ENCODE results near the gene CCDC187. TPM values are rescaled to one million over a fixed set of nuclear protein-coding genes. Genes with fewer than 3 reads are reported as not detected.

CCDC187 gene
- total RNA-seq, 1 donor from 2014 or later: not detected

GRCh38 chr9:136231478-136232297 lies 72.2 kb downstream of the CCDC187 start:
- intact Hi-C loops (cut with micrococcal nuclease): loop anchor here (1.0 to 5.0 kb wide), 3 partner anchors 14 to 59 kb away; partner anchors contain the start of gene QSOX2

DNA sequence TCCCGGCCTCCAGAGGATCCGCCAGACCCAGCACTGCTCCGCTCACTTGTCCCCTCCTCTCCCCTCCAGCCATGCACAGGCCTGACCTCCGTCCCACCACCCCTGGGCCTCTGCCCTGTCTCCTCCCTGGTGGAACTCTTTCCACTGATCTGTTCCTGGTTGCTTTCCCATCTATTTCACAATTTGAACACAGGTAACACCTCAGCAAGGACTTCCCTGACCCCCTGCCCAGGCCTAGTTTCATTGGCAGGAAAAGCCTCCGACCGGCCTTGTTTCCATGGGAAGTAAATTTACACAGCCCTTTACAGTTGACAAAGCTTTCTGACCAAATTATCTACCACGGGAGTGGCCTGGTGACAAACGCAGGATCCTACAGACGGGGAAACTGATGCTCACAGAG lies 73.1 kb downstream of the CCDC187 start:
- intact Hi-C loops (cut with micrococcal nuclease): loop anchor here (5.0 kb wide), 1 partner anchor 58 kb away; no protein-coding TSS in a partner anchor

DNA sequence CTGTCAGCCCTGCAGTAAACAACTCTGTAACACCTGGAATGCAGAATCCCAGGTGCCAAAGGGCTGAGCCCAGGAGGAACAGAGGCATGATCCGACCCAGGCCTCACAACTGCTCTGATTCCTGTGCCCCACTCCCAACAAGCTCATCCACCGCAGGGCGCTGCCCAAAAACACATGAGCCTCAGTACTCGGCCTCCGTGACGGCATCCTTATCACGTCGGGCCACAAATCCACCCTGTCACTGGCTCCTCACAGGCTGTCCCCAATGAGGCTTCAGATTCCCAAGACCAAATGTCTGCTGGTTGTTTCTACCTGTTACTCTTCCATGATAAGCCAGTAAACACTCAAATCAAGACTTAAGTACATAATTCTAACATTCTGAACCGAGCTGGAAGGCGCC lies 73.5 kb downstream of the CCDC187 start:
- intact Hi-C loops (cut with micrococcal nuclease): loop anchor here (5.0 kb wide), 1 partner anchor 58 kb away; no protein-coding TSS in a partner anchor

DNA sequence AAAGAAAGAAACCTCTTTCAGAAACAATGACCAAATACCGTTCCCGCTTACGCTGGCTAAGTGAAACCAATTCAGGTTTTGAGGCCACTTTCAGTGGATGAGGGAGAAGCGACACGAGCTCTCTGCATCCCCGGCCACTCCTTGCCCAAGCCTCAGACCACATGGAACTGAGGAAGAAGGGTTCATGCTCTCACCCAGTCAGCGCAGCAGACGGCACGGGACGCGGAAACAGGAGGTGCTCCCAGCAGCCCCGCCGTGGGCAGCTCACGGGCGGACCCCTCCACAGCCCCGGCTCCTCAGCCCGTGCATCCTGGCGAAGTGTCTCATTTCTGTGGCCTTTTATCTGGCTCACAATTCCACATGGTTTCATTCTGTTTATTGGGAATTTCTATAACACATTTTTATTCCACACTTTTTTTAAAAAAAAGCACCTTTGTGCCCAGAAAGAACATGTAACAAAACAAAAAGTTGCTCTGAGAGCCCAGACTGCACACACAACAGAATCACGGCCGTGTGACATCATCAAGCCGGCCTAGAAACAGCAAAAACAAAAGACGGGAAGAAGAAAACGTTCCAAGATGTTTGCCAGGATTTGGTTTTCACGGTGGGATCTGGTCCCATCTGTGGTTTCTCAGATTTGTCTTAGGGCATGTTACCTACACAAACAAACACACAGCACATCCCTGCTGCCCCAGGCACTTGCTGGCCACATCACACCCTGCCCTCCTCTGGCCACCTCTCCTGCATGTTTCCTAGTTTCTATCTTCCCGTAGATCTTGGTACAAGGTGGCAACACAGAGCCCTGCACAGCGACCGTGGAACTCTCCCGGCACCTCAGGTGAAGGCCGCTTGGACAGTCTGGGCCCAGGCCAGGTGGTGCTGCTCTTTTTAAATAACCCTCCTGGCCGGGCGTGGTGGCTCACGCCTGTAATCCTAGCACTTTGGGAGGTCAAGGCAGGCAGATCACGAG lies 74.5 kb downstream of the CCDC187 start:
- intact Hi-C loops (cut with micrococcal nuclease): loop anchor here (5.0 kb wide), 1 partner anchor 57 kb away; no protein-coding TSS in a partner anchor

DNA sequence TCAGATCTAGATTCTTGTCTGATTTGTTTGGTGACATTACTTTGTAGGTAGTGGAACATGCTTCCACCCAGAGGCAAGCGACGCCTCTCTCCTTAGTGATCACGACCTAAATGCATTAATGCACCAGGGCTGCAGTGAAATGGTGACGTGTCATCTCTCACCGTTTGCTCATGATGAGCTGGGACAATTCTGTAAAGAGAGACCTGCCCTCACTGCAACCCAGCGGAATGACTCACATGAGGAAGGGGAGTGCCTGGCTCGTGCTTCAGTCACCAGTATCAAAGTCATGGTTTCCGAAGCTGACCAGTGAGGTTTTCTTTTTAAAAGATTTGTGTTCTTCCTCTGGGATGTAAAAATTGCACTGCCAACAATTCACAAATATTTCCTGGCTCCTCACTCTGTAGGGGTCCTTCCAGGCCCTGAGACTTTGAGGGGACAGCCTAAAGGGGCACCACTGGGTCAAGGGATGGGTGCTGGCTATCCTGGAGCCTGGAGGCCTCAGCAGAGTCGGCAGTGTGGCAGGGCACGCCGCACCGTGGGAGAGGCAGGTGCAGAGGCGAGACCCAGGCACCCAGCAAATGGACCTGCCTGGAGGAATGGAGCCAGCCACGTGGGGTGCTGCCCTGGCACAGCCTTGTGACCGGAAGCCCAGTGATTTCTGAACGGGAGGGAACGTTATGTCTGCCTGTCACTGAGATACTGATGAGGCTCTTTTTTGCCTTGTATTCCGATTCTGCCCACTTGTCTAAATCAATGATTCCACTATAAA lies 75.6 kb downstream of the CCDC187 start:
- intact Hi-C loops (cut with micrococcal nuclease): no loop called here

DNA sequence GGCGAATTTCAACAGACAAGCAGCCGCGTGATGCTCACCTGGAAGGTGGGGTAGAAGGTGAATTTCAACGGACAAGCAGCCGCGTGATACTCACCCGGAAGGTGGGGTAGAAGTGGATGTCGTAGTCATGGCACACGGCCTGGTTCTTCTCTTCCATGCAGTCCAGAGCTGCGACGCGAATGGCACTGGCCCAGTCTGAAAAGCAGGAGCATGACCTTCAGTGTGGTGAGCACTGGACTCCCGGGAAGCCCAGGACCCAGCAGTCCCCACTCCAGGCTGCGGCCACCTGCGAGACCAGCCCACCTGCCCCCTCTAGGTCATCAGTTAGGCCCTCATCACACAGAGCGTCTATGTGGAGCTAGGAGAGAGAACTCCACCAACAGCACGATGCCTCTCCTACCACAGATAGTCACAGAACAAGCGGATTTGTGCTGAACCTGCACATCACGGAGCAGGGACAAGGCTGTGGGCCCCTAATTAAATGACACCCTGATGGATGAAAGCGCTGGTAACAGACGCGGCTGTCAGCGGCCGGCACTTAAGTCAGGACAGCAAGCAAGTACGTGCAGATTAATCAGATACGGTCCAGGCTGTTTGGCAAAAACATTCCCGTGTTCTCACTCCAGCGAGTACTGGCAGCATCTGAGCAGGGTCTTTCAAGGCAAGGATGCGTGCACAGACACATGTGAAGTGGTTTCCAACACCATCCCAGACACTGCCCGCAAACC lies 77.0 kb downstream of the CCDC187 start:
- intact Hi-C loops (cut with micrococcal nuclease): loop anchor here (1.0 to 2.0 kb wide), 2 partner anchors 18 to 40 kb away; partner anchors contain the start of gene QSOX2

GRCh38 chr9:136225748-136226679 lies 77.9 kb downstream of the CCDC187 start:
- intact Hi-C loops (cut with micrococcal nuclease): loop anchor here (1.0 to 2.0 kb wide), 2 partner anchors 19 to 41 kb away; partner anchors contain the start of gene QSOX2

DNA sequence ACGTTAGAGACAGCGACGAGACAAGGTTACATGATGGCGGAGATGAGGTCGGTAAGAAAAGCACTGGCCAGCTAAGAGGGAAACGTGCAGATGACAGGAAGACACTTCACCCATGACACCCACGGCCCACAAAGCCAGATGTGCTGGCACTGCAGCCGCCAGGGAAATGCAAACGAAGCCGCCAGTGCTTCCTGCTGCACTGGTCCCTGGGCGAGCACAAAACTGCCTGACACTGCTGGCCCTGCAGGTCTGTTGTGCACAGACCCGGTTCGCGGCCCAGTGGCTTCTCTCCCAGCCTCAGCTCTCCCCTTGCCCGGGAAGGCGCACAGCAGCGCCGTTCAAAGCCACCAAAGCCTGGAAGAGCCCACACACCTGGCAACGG lies 78.5 kb downstream of the CCDC187 start:
- intact Hi-C loops (cut with micrococcal nuclease): no loop called here

DNA sequence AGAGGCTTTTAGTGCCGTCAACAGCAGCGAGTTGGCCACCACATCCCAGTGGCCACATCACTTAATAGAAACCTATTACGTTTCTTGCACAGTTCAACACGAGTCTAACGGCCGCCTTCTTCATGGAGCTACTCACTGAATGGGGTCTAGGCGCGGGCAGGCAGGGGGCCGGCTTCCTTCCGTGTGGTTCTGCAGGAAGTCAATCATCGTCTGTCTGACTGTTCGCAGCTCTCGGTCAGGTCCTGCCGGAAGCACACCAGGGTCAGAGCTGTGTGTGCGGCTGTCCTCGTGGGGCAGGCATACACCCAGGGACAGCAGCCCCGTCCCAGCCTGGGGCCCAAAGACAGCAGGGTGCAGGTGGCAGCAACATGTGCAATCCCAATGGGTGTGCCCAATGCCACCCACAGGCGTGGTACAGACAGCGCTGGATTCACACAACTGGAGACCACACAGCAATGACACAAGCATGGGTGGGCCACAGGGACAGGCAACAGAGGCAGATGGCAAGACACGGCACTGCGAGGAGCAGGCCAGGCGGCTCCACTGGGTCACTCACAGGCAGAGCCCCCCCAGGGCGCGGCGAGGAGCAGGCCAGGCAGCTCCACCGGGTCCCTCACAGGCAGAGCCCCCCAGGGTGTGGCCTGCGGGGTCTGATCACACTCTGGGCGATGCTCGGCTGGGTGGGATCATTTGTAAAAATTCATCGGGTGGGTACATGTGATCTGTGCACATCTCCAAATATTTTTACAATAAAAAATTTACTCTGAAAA lies 79.8 kb downstream of the CCDC187 start:
- intact Hi-C loops (cut with micrococcal nuclease): no loop called here

- intact Hi-C loops (cut with micrococcal nuclease): no loop called here
These were observed 81.0 kb downstream of the CCDC187 start for GRCh38 chr9:136222906-136223285.

DNA sequence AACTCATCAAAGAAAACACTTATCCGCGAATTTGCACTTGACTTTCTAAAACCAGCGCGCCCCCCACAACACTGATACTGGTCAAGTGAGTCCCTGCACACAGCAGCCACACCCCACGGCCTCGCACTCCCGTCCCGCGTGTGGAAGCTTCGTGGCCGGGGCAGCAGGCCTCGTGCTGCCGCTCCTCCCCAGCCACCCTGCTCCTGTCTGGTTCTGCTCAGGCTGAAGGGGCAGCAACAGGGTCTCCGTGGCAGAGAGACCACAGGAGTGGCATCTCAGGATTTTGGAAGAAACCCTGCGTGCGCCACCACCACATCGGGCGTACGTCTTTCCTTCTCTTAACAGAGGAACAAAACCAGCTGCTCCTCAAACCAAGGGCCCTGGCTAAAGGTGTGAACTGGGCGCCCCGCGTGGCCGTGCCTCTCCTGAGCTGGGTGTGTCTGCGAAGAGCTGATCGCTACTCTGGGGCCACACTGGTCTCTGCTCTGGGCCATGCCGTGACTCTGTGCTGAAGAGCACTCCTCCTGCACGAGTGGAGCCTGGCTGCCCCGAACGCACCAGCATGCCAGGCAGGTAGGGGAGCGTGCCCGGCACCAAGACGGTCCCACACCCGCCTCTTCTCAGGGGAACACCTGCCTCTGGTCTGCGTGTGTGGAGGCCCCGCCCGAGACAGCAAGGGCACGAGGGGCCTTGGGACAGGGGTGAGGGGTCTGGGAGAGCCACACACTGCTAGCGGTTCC lies 81.6 kb downstream of the CCDC187 start:
- intact Hi-C loops (cut with micrococcal nuclease): no loop called here

- intact Hi-C loops (cut with micrococcal nuclease): no loop called here
These were observed 83.7 kb downstream of the CCDC187 start for GRCh38 chr9:136220017-136220729.

DNA sequence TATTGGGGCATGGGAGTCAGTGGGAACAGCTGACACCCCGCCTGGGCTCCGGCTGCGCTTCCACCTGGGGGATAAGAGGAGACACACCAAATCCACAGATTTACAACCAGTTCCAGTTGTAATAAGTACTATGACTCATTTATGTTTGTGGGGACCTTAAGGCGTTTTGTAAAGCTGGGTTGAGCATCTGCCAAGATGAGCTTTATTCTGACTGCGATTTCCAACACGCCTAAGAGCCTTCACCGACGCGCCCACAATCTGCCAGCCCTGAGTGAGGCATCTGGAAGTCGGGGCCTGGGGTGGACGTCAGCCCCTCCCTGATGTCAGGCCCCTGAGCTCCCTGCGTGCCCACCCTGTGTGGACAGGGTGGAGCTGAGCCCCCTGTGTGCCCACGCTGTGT lies 84.6 kb downstream of the CCDC187 start:
- intact Hi-C loops (cut with micrococcal nuclease): no loop called here

DNA sequence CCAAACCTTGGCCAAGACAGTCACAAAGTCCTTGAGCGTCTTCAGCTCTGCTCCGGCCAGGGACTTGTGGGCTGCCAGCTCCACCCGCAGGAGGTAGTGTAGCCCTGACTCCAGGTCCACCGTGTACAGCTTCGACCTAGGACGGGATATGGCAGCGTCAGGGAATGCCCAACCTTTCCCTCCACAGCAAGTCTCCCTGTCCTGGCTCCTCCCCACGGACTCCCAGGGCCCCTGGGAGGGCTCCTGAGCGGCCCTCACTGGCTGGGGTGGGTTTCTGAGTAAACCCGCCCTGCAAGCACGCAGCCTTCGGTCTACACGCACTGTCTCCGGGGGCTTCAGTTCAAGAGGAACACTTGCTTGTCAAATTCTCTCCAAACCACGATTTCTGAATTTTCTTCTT lies 85.2 kb downstream of the CCDC187 start:
- intact Hi-C loops (cut with micrococcal nuclease): no loop called here

DNA sequence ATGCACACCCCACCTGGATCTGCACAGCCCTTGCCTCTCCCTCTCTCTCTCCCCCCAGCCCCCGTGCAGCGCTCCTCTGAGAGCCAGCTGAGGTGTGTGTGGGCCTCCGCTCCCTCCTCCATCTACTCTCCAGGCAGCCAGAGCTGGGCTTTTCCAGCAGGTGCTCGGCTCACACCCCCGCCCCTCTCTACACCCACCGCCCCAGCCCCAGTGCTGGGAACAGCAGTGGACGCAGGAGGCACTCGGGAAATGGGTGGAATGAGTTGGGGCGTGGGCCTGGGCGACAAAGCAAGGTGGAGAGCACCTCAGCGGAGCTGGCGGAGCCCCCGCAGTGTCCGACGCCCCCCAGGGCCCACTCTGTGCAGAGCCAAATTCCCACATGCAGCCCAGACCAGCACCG lies 85.6 kb downstream of the CCDC187 start:
- intact Hi-C loops (cut with micrococcal nuclease): no loop called here

DNA sequence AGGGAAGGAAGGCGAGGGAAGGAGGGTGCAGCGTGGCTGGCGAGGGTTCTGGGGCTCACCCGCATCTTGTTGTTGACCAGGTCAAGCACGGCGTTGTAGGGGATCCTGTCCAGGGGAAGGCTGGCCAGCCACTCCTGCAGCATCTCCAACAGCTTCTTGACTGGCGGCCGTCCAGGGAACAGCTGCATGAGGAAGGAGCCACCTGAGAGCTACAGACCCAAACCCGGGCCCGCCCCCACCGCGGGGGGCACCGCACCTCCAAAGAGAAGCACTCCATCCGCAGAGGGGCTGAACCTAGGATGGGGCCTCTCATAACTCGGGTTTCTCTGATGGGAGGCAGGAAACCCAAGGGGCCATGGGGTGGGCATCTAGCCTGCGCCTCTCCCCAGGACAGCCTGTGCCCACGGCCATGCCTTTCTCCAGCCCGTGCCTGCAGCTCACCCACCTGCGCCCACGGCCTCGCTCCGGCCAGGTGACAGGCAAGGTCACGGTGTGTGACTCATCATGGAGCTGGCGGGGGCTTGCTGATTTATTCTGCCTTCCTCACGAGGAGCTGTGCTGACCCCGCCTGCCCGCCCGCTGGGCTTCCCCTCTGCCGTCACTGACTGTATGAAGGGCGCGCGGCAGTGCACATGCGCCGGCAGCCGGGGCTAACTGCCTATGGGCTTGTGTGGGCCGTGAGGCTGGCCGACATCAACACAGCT lies 87.2 kb downstream of the CCDC187 start:
- intact Hi-C loops (cut with micrococcal nuclease): no loop called here

All from T-helper 1 cell treated with Interleukin-12 subunit alpha and Interleukin-12 subunit beta and Interleukin-4 antibody, amounts not matched to agents 30 ng/mL and 1 ng/mL, for 36 hours (primary cell).